HG03571 (cell line): ENCODE measurements around the gene NEDD4L.
"Not testable (repeated sequence)": the region's sequence is repeated elsewhere in the genome, so short reads cannot be mapped to it uniquely, and the experiment has no call there.

Source experiments
- ATAC-seq: cut with Tn5 transposase; IDR thresholded peaks from one replicate; pipeline ENCODE4 v1.9.1; 2021; ENCODE audit not compliant: unreplicated experiment

The NEDD4L gene

DNA sequence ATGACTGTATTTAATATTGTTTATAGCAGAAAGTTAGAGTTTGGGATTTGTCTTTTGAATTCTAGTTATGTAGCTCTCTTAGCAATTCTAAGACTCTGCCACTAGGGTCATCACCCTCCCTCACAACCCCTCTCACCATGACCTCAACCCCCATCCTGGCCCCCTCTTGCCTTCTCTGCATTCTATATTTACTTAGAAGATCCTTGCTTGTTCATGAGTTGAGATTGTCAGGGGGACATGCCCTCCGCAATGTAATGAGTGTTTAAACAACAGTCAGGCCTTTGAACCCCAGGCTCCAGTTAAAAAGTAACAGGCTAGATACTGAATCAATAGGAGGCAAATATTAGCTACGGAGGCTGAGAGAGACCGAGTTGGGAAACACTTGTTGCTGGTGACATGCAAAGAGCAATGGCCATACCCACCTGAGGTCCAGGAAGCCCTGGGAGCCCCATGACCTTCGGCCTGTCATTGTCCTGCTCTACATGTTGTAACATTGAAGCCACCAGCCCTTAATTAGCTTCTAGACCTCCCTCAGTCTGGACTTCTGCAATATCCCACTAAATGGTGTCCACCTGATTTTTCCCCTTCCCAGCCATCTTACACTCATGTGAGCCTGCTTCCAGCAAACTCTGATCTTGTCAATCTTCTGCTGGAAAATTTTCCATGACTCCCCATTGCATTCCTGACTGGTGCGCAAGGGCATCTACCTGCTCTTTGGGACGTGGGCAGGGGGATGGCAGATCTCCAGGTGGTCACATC lies 363.8 kb downstream of the NEDD4L start:
- ATAC-seq: no peak

DNA sequence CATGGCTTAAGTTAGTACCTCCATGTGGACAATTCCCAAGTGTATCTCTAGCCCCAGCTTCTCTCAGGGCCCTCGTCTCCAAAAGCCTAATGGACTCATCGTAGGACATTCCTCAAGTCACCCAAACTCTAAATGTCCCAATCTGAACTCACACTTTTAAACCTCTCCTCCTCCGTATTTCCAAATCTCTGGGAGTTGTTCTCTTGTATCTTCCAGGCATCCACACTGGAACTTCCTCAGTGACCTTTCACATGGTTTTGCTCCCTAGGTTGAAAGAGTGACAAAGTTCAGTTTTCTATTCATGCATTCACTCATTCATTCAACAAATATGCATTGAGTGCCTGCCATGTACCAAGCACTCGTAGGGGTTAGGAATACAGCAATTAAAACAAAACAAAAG lies 364.6 kb downstream of the NEDD4L start:
- ATAC-seq: no peak

DNA sequence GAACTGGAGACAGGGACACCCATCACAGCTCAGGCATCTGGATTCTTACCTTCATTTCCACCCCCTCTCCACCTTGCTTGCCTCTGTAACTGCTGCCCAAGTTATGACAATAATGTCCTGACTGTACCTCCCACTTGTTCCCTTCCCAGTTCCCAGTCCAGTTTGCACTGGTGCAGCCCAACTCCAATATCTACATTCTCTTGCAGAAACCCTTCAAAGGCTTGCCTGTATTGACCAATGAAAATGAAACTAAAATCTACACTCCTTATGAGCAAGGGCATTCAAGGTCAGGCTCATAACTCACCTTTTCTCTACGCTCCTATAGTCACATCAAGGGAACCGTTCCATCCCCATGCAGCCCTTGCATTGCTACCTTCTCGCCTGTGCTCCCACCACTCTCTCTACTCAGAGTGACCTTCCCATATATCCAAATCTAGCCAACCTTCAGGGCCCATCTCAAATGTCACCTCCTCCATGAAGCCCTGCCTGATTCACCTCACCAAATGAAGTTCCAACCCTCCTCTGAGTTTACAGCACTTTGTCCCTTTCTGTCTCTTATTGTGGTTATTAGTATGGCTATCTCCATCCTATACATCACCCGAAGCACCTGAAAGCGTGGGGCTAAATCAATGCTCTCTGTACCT lies 365.9 kb downstream of the NEDD4L start:
- ATAC-seq: no peak

DNA sequence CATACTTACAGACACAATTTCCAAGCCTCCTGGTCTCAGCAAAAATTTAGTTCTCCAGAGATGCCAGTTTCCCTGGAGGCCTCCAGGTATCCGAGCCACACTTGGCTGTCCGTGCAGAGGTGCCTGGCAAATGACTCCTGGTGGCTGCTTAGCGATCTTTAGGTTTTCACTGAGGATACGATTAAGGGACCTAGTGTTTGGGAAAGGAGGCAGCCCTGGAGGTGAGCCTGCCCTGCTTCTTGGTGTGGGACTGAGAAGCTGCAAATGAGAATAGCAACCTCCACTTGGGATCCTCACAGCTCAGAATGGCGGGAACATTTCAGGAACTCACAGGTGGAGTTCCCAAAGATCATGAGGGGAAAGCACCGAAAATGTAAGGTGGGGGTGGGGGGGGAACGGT lies 367.3 kb downstream of the NEDD4L start:
- no peak for ATAC-seq

DNA sequence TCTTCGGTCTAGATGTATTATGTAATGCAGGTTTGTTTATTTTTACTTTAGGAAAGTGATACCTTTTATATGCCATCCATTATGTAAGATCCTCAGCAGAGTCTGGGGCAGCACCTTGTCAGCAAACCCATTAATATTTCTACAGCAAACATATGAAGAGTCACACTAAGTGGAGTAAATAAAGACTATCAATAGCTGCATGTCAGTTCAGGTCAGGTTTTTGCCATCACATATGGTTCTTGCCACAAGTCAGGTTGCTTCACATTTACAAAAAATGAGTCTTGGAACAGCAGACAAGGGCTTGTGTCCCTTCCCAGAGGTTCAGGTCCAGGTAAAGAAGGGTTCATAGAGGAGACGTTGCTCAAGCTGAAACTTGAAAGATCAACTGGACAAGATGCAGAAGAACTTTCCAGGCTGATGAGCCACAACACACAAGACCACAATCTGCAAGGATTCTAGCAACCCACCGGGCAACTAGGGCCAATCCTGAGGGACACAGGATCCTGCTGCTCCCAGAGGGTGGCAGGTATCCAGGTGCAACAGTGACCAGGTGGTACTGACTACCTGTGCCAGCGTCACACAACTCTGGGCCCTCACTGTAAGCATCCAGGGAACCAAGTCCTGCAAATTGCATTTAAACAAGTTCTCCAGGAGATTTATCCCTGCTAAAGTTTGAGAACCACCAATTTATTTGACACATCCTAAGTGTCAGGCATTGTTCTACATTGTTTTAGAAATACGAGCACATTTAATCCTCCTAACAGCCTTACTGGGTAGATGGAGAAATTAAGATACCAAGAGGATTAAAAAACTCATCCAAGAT lies 369.0 kb downstream of the NEDD4L start:
- no peak for ATAC-seq

DNA sequence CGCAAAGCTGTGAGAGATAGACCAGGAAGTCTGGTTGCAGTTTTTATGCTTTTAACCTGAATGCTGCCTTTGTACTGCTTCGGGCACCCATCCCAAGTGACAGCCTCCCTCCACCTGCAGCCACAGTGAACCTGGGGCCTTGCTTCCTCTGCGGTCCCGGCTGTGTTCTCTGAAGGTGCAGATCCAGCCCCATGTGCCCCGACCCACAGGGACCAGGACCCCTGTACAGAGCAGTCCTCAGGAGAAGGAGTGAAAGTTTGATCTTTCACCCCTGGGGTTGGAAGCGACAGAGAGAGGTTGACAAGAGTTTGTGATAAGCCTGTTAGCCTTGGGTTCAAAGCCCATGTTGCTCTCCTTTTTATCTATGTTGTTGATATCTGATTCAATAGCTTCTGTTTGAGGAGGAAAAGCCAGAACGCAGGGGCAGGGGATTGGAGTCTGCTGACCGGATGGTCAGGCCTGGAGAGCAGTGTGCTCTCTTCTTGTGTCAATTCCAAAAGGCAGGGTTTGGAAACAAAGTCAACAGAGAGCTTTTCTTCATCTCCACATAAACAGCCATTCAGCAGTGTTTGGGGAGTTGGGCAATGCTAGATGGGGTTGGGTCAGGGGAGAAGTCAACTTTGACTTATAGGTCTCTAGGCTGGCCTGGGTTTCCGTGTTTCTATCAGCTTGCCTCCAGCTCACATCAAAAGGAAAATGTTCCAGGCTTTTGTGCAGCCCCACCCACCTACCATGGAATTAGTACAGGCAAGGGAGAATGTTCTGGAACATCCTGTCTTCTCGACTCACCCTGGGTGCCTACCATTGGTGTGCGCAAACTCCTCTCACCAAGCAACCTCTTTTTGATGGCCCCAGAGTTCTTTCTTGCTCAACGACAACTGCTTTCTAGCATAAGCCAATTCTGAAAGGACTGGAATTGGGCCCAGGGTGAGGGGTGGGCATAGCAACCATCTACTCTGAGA lies 369.9 kb downstream of the NEDD4L start:
- ATAC-seq: no peak

DNA sequence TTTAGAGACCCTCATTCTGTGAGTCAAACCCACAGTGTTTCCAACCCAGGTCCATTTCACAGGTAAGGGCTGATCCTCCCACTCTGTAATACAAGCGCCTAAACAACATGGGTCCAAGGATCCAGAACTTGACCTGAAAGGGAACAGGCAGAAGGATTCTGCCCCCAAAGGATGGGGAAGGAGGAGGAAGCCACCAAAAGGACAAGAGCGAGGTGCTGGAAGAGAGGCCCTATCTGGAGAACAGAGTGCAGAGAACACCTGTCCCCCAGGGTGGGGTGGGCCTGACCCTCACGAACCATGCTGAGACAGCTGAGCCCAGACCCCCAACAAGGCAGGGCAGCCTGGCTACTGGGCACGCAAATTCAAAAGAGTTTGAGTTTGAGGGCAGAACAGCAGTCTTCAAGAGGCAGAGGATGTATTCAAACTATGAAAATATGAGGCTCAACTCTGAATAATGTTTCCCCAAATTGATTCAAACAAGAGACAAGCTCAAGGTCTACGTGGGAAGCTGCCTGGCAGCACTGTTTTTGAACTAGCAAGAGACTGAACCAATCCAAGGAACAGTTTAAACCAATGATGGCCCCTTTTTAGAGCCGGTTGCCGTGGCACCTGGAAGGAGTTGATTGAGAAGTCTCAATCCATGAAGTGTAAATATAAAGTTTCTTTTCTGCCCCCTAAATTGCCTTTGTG lies 372.1 kb downstream of the NEDD4L start:
- no peak for ATAC-seq

DNA sequence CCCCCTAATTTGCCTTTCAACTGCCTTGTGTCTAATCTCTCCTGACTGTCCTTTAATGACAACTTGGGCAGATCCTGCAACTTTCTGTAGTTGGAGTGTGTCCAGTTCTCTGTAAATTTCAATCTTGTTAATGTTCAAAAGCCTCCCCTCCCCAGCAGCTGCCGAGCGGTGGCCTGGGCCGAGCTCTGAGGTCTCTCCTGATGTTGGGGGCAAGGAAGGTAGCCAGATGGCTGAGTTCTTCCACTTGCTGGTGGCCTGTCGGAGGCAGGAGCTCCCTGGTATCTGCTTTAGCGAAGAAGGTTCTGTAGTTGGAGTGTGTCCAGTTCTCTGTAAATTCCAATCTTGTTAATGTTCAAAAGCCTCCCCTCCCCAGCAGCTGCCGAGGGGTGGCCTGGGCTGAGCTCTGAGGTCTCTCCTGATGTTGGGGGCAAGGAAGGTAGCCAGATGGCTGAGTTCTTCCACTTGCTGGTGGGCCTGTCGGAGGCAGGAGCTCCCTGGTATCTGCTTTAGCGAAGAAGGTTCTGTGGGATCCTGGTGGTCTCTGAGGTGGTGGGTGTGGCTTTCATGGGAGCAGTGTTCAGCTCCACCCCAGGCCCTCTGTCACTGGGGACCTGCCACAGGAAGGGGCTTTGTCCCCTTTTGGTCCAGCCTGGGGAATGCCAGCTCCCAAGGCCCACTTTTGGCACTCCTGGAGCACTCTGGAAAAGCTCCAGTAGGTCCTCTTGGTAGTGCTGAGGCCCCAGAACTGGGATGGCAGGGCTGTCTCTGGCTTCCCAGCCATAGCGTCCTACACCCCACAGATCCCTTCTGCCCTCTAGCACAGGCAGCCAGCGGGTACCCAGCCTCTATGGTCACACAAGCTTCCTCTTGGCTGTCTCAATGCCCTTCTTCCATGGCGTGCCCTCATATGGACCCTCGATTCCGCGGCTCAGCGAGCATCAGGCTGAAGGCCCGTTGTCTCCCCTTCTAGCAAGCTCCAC lies 373.0 kb downstream of the NEDD4L start:
- ATAC-seq: no peak

DNA sequence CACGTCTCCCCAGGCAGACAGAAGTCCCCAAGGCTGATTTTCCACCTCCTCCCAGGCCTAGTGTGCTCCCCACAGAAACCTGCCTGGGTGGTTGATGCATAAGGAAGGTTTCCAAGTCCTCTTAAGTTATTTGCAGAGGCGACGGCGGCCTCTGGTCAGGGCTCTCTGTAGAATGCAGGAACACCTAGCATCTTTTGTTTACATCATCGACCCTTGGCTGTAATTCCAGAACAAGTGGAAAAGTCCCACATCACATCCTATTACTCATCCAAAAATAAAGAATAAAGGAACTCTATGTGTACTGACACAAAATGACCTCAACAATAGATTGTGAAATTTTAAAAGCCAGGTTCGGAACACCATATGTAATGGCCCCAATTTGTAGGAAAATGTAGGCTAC lies 373.7 kb downstream of the NEDD4L start:
- ATAC-seq: no peak

DNA sequence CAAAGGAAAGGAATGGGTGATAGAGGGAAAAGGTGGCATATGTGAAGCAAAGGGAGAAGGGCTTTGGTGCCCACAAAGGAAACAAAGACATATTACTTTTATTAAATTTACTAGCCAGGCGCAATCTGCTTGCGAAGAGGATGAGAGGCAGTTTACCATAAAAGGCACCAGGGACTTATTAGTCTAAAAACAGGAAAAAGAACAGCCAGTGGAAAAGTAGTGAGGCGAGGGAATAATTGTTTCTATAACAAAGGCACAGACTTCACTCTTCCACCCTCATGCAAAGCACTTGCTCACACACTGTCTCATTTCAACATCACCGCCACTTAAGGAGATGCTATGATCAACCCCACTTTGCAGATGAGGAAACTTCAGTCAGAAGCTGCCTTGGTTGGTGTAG lies 374.3 kb downstream of the NEDD4L start:
- ATAC-seq: no peak

DNA sequence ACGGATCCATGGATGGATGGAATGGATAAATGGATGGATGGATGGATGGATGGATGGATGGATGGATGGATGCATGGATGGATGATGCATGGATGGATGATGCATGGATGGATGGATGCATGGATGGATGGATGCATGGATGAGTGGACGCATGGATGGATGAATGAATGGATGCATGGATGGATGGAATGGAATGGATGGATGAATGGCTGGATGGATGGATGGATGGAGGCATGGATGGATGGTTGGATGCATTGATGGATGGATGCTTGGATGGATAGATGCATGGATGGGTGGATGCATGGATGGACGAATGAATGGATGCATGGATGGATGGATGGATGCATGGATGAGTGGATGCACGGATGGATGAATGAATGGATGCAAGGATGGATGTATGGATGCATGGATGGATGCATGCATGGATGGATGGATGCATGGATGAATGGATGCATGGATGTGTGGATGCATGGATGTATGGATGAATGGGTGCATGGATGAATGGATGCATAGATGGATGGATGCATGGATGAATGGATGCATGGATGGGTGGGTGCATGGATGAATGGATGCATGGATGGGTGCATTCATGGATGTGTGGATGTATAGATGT lies 375.7 kb downstream of the NEDD4L start:
- ATAC-seq: no peak

DNA sequence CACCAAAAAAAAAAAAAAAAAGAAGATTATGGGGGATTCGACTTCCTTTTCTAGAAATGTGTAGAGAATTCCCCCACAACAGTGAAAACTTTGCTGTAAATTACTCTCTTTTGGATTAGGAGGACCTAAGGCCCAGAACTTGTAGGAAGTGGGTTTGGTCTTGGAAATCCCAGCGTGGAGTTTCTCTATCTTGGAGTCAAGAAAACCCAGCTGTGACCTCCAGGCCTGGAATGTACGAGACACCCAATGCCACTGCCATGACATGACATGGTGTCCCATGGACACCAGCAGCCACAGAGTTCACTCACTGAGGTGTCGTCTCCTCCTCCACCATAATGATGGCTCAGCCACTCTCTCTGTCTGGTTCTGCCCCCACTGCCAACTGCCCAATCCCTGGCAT lies 382.6 kb downstream of the NEDD4L start:
- no peak for ATAC-seq

DNA sequence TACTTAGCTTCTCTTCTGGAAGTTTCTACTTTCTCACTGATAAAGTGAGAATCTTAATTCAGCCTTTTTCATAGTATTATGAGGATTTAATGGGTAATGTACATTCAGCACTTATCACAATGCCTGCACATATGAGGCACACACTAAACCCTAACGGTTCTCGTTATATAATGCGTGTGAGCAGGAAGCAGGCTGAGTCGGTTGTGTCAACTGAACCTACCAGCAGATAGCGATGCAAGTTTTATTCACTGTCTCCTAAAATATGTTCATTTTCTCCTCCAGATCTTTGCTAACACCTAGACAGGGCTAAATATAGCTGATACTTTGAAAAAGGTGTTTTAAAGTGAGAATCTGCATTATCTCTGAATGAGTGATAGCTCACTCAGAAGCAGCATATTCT lies 383.3 kb downstream of the NEDD4L start:
- no peak for ATAC-seq

DNA sequence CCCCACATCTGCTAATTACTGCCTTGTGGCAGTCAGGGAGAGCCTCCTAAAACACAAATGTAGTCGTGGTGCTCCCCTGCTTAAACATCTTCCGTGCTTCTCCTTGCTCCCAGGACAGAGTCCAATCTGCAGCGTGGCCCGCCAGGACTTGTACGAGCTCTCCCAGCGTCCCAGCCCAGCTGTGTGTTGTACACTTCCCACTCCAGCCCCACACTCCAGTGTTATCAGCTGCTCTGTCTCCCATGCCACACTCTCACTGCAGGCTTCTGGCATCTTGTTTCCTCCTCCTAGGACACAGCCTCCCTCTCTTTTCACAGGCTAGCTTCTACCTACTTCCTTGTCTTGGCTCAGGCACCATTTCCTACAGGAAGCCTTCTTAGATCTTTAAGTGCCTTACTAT lies 385.4 kb downstream of the NEDD4L start:
- ATAC-seq: no peak

DNA sequence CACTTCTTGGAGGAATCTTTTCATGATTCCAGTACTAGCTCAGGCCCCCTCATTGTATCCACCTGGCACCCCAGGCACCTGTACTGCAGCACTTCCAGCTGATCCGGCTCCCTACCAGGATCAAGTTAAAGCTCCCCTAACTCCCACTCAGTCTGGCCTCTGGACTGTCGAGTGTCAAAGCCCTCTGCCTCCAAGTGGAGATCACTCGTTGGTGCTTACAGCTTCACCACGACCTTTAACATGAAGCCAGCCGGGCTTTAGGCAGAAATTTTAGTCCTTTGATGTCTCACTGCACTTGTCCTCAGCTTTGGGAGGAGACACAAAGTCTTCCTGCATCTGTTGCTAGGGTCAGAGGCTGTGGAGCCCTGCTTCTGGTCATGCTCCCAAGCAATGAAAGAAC lies 387.2 kb downstream of the NEDD4L start:
- ATAC-seq: no peak

DNA sequence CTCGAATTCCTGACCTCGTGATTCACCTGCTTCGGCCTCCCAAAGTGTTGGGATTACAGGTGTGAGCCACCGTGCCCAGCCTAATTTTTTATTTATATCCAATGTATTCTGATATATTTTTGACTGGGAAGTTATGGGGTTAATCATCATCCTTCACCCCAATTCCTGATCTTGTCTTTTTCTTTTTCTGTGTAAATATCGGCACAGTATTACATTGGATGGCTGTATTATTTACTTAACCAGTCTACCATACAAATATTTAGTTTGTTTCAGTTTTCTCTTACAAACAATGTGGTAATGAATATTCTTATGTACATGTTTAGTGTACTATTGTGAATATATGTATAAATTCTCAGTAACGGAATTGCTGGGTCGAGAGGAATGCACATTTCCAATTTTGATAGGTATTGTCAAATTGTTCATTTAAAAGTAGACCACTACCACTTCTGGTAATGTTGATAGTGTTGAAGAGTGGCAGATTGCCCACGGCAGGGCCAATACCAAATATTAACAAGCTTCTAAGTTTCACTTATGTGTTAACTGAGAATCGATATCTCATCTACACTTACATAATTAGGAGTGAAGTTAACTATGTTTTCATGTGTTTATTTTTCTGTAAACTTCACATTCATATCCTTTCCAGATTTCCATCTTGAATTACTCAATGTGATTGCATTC lies 388.2 kb downstream of the NEDD4L start:
- ATAC-seq: no peak

DNA sequence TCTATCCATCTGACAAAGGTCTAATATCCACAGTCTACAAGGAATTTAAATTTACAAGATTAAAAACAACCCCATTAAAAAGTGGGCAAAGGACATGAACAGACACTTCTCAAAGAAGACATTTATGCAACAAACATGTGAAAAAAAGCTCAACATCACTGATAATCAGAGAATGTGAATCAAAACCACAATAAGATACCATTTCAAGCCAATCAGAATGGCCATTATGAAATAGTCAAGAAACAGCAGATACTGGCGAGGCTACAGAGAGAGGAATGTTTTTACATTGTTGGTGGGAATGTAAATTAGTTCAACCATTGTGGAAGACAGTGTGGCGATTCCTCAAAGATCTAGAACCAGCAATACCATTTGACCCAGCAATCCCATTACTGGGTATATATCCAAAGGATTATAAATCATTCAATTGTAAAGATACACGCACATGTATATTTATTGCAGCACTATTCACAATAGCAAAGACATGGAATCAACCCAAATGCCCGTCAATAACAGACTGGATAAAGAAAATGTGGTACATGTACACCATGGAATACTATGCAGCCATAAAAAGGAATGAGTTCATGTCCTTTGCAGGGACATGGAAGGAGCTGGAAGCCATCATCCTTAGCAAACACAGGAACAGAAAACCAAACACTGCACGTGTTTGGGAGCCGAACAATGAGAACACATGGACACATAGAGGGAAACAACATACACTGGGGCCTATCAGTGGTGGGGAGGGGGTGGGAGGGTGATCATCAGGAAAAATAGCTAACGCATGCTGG lies 391.4 kb downstream of the NEDD4L start:
- ATAC-seq: not testable (repeated sequence)
